ENCODE data around the gene ZFHX3.

GRCh38 chr16:73047221-73047535, 750 bp downstream of the ZFHX3 start:
- TF ChIP-seq, protein P1, sequence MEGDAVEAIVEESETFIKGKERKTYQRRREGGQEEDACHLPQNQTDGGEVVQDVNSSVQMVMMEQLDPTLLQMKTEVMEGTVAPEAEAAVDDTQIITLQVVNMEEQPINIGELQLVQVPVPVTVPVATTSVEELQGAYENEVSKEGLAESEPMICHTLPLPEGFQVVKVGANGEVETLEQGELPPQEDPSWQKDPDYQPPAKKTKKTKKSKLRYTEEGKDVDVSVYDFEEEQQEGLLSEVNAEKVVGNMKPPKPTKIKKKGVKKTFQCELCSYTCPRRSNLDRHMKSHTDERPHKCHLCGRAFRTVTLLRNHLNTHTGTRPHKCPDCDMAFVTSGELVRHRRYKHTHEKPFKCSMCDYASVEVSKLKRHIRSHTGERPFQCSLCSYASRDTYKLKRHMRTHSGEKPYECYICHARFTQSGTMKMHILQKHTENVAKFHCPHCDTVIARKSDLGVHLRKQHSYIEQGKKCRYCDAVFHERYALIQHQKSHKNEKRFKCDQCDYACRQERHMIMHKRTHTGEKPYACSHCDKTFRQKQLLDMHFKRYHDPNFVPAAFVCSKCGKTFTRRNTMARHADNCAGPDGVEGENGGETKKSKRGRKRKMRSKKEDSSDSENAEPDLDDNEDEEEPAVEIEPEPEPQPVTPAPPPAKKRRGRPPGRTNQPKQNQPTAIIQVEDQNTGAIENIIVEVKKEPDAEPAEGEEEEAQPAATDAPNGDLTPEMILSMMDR (conservative IDR thresholded peaks at IDR 0.05) = no peak
- no peak for TF ChIP-seq ZFX (IDR thresholded peaks at IDR 0.05)

Data from C4-2B (cell line).